HG03469 (cell line): ENCODE measurements around the gene ANKIB1.
A peak's percentile ranks its signal among the peaks of the same experiment; 100 is the strongest.
"Not testable (repeated sequence)": the region's sequence is repeated elsewhere in the genome, so short reads cannot be mapped to it uniquely, and the experiment has no call there.

ENCODE experiments used
- ATAC-seq: cut with Tn5 transposase; IDR thresholded peaks from one replicate; pipeline ENCODE4 v1.9.1; 2021; ENCODE audit warnings: mild to moderate bottlenecking, moderate library complexity, moderate number of reproducible peaks; ENCODE audit not compliant: unreplicated experiment

ANKIB1 gene

DNA sequence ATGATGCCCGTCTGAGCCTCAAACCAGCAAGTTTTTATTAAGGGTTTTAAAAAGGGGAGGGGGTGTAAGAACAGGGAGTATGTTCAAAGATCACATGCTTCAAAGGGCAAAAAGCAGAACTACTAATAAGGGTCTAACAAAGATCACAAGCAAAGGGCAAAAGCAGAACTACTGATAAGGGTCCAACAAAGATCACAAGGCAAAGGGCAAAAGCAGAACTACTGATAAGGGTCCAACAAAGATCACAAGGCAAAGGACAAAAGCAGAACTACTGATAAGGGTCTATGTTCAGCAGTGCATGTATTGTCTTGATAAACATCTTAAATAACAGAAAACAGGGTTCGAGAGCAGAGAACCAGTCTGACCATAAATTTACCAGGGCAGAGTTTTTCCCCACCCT lies 196.9 kb downstream of the ANKIB1 start:
- ATAC-seq = not testable (repeated sequence)

DNA sequence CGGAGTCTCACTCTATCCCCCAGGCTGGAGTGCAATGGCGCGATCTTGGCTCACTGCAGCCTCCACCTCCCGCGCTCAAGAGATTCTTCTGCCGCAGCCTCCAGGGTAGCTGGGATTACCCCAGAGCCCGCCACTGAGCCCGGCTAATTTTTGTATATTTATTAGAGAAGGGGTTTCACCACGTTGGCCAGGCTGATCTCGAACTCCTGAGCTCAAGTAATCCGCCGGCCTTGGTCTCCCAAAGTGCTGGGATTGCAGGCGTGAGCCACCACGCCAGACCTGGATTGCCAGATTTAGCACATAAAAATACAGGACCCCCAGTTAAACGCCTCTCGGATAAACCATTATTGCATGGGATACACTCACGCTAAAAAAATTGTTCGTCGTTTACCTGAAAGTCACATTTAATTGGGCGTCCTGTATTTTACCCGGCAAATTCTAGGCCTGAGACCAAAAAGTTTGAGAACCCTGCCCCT lies 201.1 kb downstream of the ANKIB1 start:
- ATAC-seq = no peak

DNA sequence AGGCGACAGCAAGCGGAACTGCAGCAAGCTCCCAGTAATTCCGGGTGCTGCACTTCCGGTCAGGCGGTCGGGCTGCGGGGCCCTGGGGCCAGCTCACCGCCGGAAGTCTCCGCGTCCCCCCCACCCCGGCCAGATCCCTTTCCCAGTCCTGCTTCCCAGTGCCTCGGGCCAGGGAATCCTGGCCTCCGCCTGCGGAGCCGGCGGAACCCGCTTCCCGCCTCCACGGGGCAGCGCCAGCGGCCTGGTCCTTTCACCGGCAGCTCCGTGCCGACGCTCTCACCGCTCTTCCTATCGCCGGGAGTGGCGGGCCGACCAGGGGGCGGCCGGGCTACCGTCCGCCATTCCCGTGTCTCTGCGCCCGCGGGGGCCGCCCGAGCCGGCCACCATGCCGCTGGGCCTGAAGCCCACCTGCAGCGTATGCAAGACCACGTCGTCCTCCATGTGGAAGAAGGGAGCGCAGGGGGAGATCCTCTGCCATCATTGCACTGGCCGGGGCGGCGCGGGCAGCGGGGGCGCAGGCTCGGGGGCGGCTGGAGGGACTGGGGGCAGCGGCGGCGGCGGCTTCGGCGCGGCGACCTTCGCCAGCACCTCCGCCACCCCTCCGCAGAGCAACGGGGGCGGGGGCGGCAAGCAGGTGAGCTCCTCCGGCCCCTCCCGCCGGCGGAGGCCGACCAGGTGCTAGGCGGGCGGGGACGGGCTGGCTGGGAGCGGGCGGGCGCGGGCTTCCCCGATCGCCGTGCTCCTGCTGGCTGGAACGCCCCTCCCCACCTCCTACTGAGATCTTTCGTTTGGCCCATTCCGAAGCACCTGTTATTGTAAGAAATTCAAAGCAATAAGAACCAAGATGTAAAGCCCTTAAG lies 201.8 kb downstream of the ANKIB1 start, which contains the start of gene GATAD1:
TSS of gene GATAD1 (plus strand) at position 138 of the 860 bp plus-strand sequence. CDS start at position 386, 248 bp downstream.
- peak; percentile 80 for ATAC-seq

DNA sequence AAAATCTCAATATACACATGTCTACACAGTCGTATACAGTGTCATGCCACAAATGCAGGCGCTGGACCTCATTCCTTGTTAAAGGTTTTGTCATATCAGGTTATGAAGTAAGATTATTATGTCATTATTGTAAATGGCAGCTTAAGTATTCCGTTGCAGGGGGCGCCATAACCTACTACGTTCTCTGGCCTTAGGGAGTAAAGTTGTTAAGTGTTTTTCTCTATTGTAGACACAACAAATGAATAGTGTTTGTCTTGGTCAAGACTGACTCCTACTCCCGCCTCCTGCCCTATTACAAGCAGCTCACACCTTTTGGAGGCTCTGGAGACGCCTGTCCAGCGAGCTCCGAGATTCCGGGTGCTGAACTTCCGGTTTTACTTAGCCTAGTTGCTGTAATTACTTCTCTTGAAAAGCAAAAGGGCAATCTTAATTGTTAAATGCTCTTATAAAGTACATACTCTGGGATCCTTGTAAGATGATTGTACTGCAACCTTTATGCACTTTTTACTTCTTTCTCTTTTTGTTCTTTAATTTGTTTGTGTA lies 202.5 kb downstream of the ANKIB1 start:
- peak; percentile 21 for ATAC-seq
